Ishikawa (cell line): ENCODE measurements around the gene STH.

Experiments
- CREB1 ChIP-seq: IDR thresholded peaks from 2 replicates; pipeline ENCODE4 v1.6.1; 2012; ENCODE audit warnings: low read depth
- TF ChIP-seq, protein P1 (sequence below): IDR thresholded peaks from 2 replicates; pipeline ENCODE4 v1.6.1; 2012

DNA sequence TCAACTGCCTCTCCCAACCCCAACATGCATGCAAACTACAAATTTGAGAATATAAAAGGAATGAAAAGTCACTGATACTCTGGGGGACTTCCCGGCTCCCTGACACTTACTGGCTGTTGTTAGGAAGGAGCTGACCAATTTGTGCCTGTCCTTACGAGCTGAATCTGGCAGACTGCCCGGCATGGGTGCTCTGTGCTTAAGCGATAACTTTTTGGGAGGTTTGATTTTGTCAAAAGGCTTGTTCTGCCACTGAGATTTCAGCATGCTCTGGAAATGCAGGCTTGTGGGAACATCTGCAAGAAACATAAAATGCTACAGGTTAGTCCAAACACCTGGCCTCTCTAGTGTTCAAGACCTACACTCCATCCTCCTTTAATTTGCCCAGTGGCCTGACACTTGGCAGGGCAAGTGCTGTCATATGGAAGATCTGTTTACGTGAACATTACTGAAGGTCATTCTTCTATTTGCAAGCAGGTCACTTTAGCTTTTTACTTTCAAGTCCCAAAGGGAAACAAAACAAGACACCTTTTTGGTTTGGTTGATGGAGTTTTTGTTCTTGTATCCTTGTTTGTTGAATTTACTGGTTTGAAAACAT lies 40.6 kb downstream of the STH start:
- no peak for TF ChIP-seq CREB1
- TF ChIP-seq, protein P1, sequence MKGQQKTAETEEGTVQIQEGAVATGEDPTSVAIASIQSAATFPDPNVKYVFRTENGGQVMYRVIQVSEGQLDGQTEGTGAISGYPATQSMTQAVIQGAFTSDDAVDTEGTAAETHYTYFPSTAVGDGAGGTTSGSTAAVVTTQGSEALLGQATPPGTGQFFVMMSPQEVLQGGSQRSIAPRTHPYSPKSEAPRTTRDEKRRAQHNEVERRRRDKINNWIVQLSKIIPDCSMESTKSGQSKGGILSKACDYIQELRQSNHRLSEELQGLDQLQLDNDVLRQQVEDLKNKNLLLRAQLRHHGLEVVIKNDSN = no peak
